ENCODE results near the gene BMP10.

- TF ChIP-seq, protein P1, sequence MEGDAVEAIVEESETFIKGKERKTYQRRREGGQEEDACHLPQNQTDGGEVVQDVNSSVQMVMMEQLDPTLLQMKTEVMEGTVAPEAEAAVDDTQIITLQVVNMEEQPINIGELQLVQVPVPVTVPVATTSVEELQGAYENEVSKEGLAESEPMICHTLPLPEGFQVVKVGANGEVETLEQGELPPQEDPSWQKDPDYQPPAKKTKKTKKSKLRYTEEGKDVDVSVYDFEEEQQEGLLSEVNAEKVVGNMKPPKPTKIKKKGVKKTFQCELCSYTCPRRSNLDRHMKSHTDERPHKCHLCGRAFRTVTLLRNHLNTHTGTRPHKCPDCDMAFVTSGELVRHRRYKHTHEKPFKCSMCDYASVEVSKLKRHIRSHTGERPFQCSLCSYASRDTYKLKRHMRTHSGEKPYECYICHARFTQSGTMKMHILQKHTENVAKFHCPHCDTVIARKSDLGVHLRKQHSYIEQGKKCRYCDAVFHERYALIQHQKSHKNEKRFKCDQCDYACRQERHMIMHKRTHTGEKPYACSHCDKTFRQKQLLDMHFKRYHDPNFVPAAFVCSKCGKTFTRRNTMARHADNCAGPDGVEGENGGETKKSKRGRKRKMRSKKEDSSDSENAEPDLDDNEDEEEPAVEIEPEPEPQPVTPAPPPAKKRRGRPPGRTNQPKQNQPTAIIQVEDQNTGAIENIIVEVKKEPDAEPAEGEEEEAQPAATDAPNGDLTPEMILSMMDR (IDR thresholded peaks at IDR 0.05), result no peak
- no peak for TF ChIP-seq POLR2A (IDR thresholded peaks at IDR 0.05)
Measured at GRCh38 chr2:68901199-68901514, 30.0 kb upstream of the BMP10 start.
